Choroid plexus epithelial cell (primary cell): ENCODE results near the gene CTH.
"Not testable (repeated sequence)": the region's sequence is repeated elsewhere in the genome, so short reads cannot be mapped to it uniquely, and the experiment has no call there.

Experiments
- DNase-seq: peaks from one replicate; pipeline ENCODE4 v3.0.0-alpha.2; 2010; ENCODE audit warnings: low read depth
- H3K4me3 ChIP-seq: 2 replicates; pipeline ENCODE4 v1.5.1; 2011; ENCODE audit warnings: low read depth, mild to moderate bottlenecking, control low read depth, low read length, moderate library complexity
- TF ChIP-seq, protein P1 (sequence below): conservative IDR thresholded peaks from 2 replicates; pipeline ENCODE4 v1.5.1; 2011; ENCODE audit warnings: low read depth, mild to moderate bottlenecking, control low read depth, inconsistent platforms, low read length, moderate library complexity

Gene CTH

DNA sequence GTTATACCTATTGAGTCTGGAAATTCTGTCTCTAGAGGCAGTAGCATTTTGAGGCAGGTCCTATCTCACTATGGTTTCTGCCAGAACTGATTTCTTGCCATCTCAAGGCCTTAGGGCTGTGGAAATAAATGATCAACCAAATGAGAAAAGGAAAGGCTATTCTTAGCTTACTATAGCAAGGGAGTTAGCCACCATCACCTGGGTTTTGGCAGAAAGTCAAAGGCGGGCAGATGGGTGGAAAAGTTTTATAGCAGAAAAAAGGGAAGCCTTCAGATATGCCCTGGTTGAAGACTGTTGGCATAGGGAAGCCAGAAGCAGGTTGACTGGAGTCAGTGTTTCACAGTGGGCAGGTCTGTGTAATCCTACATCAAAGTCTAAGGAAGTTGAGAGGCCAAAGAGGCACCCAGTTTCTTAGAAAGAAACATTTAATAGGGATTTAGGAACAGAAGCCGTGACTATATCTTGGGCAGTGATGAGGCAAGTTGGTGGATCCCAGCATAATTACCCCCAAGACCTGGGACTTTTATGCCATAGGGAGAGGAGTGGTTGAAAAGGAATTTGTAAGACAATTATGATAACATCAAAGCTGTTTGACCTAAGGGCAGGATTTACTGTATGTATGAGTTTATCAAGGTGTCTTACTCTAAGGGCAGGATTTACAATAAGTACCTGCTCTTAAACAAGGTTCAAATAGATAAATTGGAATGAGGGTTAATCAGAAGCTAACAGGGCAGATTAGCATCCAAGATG is 29.7 kb downstream of the CTH start:
- no peak overlapping the region for H3K4me3 ChIP-seq
- TF ChIP-seq, protein P1, sequence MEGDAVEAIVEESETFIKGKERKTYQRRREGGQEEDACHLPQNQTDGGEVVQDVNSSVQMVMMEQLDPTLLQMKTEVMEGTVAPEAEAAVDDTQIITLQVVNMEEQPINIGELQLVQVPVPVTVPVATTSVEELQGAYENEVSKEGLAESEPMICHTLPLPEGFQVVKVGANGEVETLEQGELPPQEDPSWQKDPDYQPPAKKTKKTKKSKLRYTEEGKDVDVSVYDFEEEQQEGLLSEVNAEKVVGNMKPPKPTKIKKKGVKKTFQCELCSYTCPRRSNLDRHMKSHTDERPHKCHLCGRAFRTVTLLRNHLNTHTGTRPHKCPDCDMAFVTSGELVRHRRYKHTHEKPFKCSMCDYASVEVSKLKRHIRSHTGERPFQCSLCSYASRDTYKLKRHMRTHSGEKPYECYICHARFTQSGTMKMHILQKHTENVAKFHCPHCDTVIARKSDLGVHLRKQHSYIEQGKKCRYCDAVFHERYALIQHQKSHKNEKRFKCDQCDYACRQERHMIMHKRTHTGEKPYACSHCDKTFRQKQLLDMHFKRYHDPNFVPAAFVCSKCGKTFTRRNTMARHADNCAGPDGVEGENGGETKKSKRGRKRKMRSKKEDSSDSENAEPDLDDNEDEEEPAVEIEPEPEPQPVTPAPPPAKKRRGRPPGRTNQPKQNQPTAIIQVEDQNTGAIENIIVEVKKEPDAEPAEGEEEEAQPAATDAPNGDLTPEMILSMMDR, result no peak
- no peak for DNase-seq

GRCh38 chr1:70441392-70442035 is 30.4 kb downstream of the CTH start:
- TF ChIP-seq, protein P1, result no peak
- no peak for DNase-seq
- no peak overlapping the region for H3K4me3 ChIP-seq

DNA sequence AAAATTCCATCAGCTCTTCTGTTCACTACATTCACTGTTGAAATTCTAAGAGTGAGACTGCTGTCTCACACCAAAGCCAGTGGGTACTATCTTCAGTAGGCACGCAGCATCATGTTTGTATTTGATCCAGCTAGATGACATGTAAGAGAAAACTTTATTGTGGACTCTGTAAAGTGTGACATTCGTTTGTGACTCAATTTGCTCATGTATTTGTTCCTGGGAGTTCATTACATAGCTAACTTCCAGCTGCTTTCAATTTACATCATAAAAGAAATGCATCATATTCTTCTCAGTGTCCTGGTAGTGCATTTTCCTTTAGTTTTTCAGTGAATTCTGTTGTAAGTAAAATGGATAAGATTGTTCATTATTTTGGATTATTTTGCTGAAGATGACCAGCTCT is 31.4 kb downstream of the CTH start:
- DNase-seq, result no peak
- H3K4me3 ChIP-seq, result no peak overlapping the region
- TF ChIP-seq, protein P1, result no peak

DNA sequence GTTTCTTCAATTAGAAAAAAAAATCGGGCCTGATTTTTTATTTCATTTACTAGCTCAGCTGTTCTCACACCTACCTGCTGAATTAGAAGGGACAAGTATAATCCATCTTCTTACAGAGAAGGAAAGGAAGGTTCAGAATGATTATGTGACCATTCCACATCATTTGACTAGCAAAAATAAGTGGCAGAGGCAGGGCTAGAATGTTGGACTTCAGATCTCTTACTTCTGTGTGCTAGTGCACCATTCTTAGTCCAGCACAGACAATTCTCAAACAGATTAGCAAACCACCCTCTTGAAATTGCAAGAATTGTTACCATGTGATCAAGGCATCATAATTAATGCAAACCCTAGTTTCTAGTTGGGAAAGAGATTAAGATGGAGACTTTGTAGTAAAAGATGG is 32.7 kb downstream of the CTH start:
- TF ChIP-seq, protein P1, result no peak
- no peak for DNase-seq
- no peak overlapping the region for H3K4me3 ChIP-seq

DNA sequence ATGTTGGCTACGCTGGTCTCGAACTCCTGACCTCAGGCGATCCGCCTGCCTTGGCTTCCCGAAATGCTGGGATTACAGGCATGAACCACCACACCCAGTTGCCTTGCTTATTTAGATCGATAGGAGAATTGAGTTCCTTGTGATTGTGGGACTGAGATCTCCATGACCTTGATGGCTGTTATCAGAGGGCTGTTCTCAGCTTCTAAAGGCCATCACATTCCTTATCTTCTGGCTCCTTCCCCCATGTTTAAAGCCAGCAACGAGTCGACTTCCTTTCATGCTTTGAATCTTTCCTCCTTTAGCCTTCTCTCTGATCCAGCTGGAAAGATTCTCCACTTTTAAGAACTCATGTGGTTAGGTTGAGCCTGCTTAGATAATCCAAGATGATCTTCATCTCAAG is 38.0 kb downstream of the CTH start:
- TF ChIP-seq, protein P1, result no peak
- no peak overlapping the region for H3K4me3 ChIP-seq
- no peak for DNase-seq

GRCh38 chr1:70452164-70452939 is 41.3 kb downstream of the CTH start:
- H3K4me3 ChIP-seq, DNase-seq: not testable (repeated sequence)

- TF ChIP-seq, protein P1, result no peak
- DNase-seq, result no peak
- no peak overlapping the region for H3K4me3 ChIP-seq
Observed at GRCh38 chr1:70455291-70455690, 44.2 kb downstream of the CTH start.
